Panc1 (cell line): ENCODE results near the gene SLC22A3. TPM values are rescaled to one million over a fixed set of nuclear protein-coding genes. Genes with fewer than 3 reads are reported as not detected.
"Not testable (repeated sequence)": the region's sequence is repeated elsewhere in the genome, so short reads cannot be mapped to it uniquely, and the experiment has no call there.

Experiments used
- ATAC-seq: fragments of 200-7000 bp; cut with Tn5 transposase; 2 replicates; pipeline ENCODE4 v1.9.1; 2020; ENCODE audit warnings: mild to moderate bottlenecking, moderate library complexity
- BruUV-seq: library from RNA; stranded (reverse); fragments of 400-500 nt; replicated peaks from 2 replicates; lab custom pipeline; 2021; lab: Mats Ljungman, UMichigan
- CTCF ChIA-PET: fragments of 300-600 bp; sonication (Branson Sonifier 250); formaldehyde crosslinking; loops from one replicate; lab custom pipeline; 2022; ENCODE audit warnings: antibody characterized with exemption; lab: Charles Lee
- POLR2A ChIA-PET: fragments of 300-600 bp; sonication (Branson Sonifier 250); formaldehyde crosslinking; loops from one replicate; lab custom pipeline; 2022; ENCODE audit warnings: antibody characterized with exemption; lab: Charles Lee
- DNase-seq: peaks from one replicate; pipeline ENCODE4 v3.0.0-alpha.2; 2010; ENCODE audit warnings: low read depth, low spot score
- H3K27ac ChIP-seq: 2 replicates; pipeline ENCODE4 v1.5.1; 2011; ENCODE audit warnings: mild to moderate bottlenecking, low read length, inconsistent platforms
- H3K27me3 ChIP-seq: fragments of 200-500 bp; sonication (Bioruptor generic); 2 replicates; pipeline ENCODE4 v1.6.0; 2014; ENCODE audit warnings: low read length, inconsistent platforms; ENCODE audit not compliant: control insufficient read depth, insufficient read depth
- H3K36me3 ChIP-seq: fragments of 200-500 bp; sonication (Bioruptor generic); 2 replicates; pipeline ENCODE4 v1.5.1; 2014; ENCODE audit warnings: inconsistent platforms, mild to moderate bottlenecking, low read length, moderate library complexity; ENCODE audit not compliant: control insufficient read depth, insufficient read depth
- H3K4me1 ChIP-seq: 2 replicates; pipeline ENCODE4 v1.5.1; 2011; ENCODE audit warnings: inconsistent platforms, mild to moderate bottlenecking, low read length, moderate library complexity; ENCODE audit not compliant: control insufficient read depth, insufficient read depth
- H3K4me3 ChIP-seq, 2 experiments: 2 replicates each; pipeline ENCODE4 v1.5.1; 2011 to 2012; ENCODE audit warnings: low read depth in 2 of 2, low read length in 2 of 2, mild to moderate bottlenecking in 2 of 2, inconsistent platforms in 1 of 2, moderate library complexity in 1 of 2
- H3K9me3 ChIP-seq: fragments of 200-500 bp; sonication (Bioruptor generic); 2 replicates; pipeline ENCODE4 v1.5.1; 2014; ENCODE audit warnings: low read depth, mild to moderate bottlenecking, inconsistent platforms, low read length, moderate library complexity; ENCODE audit not compliant: control insufficient read depth, insufficient read depth
- CTCF ChIP-seq: fragments of 450-650 bp; IDR thresholded peaks from 2 replicates; pipeline ENCODE4 v1.5.1; 2017; ENCODE audit warnings: mild to moderate bottlenecking
- POLR2AphosphoS5 ChIP-seq: IDR thresholded peaks from 2 replicates; pipeline ENCODE4 v1.6.1; 2012; ENCODE audit warnings: mild to moderate bottlenecking, low read depth, low read length, moderate library complexity
- REST ChIP-seq, 2 experiments: IDR thresholded peaks; 2 replicates each; pipeline ENCODE4 v1.6.1; 2011 to 2012; ENCODE audit warnings: low read depth in 2 of 2, control low read depth in 1 of 2, low read length in 1 of 2, mild to moderate bottlenecking in 1 of 2, moderate library complexity in 1 of 2; ENCODE audit not compliant: insufficient read depth in 1 of 2
- SIN3A ChIP-seq: IDR thresholded peaks from 2 replicates; pipeline ENCODE4 v1.6.1; 2012; ENCODE audit warnings: low read depth, mild to moderate bottlenecking, low read length, moderate library complexity, borderline replicate concordance; ENCODE audit not compliant: insufficient read depth
- TCF7L2 ChIP-seq: IDR thresholded peaks from 2 replicates; pipeline ENCODE4 v1.6.1; 2011; ENCODE audit warnings: mild to moderate bottlenecking, low read depth, low read length, inconsistent platforms
- in situ Hi-C: cut with HindIII; loops from 2 replicates; pipeline ENCODE4 v1.10.0; 2016; ENCODE audit warnings: low sequenced_read_pairs, low pct_unique_long_range_greater_than_20kb
- intact Hi-C: fragments of 100-400 bp; cut with micrococcal nuclease; formaldehyde crosslinking; loops from one replicate; pipeline ENCODE4 v1.10.0; 2022; ENCODE audit not compliant: unreplicated experiment
- total RNA-seq: library from RNA; stranded (reverse); gene quantifications from one replicate; pipeline ENCODE4 v1.2.1, GENCODE V29; 2021; ENCODE audit not compliant: unreplicated experiment

SLC22A3 gene
- total RNA-seq, 1 experiment from 2014 or later, result not detected

GRCh38 chr6:160445130-160445529, 97.0 kb downstream of the SLC22A3 start:
- POLR2A ChIA-PET, result no interaction called here
- no peaks in the 10 kb centered on the region for H3K9me3 ChIP-seq
- H3K4me1 ChIP-seq, result no peaks in the 10 kb centered on the region
- CTCF ChIA-PET, result no interaction called here
- no TSS peak for BruUV-seq
- H3K27me3 ChIP-seq, result no peaks in the 10 kb centered on the region
- TF ChIP-seq TCF7L2, result no peak
- TF ChIP-seq CTCF, result no peak
- no peak for TF ChIP-seq SIN3A
- no peak for TF ChIP-seq REST (IDR thresholded peaks at IDR 0.05; ENCODE audit: insufficient read depth in 1 of 2, low read depth in 2 of 2, low read length in 1 of 2)
- TF ChIP-seq POLR2AphosphoS5, result no peak
- H3K36me3 ChIP-seq, result no peaks in the 10 kb centered on the region
- intact Hi-C loops, result no loop called here
- ATAC-seq (no peak), DNase-seq (no peak)
- no peak overlapping the region for H3K27ac ChIP-seq
- in situ Hi-C loops, result no loop called here
- H3K4me3 ChIP-seq, result no peak overlapping the region

- TF ChIP-seq POLR2AphosphoS5 (no peak), CTCF (no peak), TCF7L2 (no peak), SIN3A (no peak)
- Histone ChIP-seq H3K36me3 (no peaks in the 10 kb centered on the region), H3K27ac (no peak overlapping the region), H3K27me3 (no peaks in the 10 kb centered on the region; the same call in 1 of the 2 replicates), H3K4me3 (no peak overlapping the region), H3K9me3 (no peaks in the 10 kb centered on the region), H3K4me1 (no peaks in the 10 kb centered on the region)
- DNase-seq (no peak), ATAC-seq (no peak)
- ChIA-PET CTCF (no interaction called here), POLR2A (no interaction called here)
- intact Hi-C loops, result no loop called here
- BruUV-seq, result no TSS peak
- in situ Hi-C loops, result no loop called here
These were observed 99.2 kb downstream of the SLC22A3 start for GRCh38 chr6:160447350-160447749.

- H3K4me1 ChIP-seq, in situ Hi-C loops, H3K36me3 ChIP-seq, CTCF ChIA-PET, H3K27ac ChIP-seq, BruUV-seq, H3K9me3 ChIP-seq, H3K27me3 ChIP-seq, DNase-seq, POLR2A ChIA-PET, ATAC-seq, H3K4me3 ChIP-seq: not testable (repeated sequence)
- intact Hi-C loops, result loop anchor here (10.0 kb wide), 1 partner anchor 585 kb away; no protein-coding TSS in a partner anchor
These were observed 101.6 kb downstream of the SLC22A3 start for GRCh38 chr6:160449787-160450186.
